Fibroblast of lung (primary cell): Measurements from ENCODE around the gene SLC27A4. TPM values are rescaled to one million over a fixed set of nuclear protein-coding genes. Genes with fewer than 3 reads are reported as not detected.

ENCODE experiments used
- DNase-seq, 2 donors: peaks; one replicate each; pipeline versions ENCODE4 v3.0.0 to v3.0.0-alpha.2; 2010; ENCODE audit warnings: low read depth in 2 of 2
- H2AFZ ChIP-seq: 2 replicates; pipeline ENCODE4 v1.5.1; 2012; ENCODE audit warnings: low read length, control low read depth, inconsistent platforms
- H3K27ac ChIP-seq: 2 replicates; pipeline ENCODE4 v1.5.1; 2011; ENCODE audit warnings: low read length, control low read depth; ENCODE audit not compliant: insufficient read depth
- H3K27me3 ChIP-seq: 2 replicates; pipeline ENCODE4 v1.5.1; 2011; ENCODE audit warnings: mild to moderate bottlenecking, low read length; ENCODE audit not compliant: control insufficient read depth, insufficient read depth
- H3K36me3 ChIP-seq: 2 replicates; pipeline ENCODE4 v1.5.1; 2011; ENCODE audit warnings: low read length; ENCODE audit not compliant: control insufficient read depth, insufficient read depth
- H3K4me1 ChIP-seq: 2 replicates; pipeline ENCODE4 v1.5.1; 2011; ENCODE audit warnings: low read length; ENCODE audit not compliant: control insufficient read depth, insufficient read depth; ENCODE audit errors: extremely low read depth
- H3K4me2 ChIP-seq: 2 replicates; pipeline ENCODE4 v1.5.1; 2011; ENCODE audit warnings: low read length, control low read depth; ENCODE audit not compliant: insufficient read depth; ENCODE audit errors: extremely low read depth
- H3K4me3 ChIP-seq, 4 experiments: fragments of 200-600 bp in 1 of 4; sonication (generic) in 1 of 4; replicated peaks in 1 of 4; 2 replicates each; pipeline ENCODE4 v1.5.1; 2011 to 2016; ENCODE audit warnings: low read length in 4 of 4, low read depth in 3 of 4, mild to moderate bottlenecking in 3 of 4, control low read depth in 2 of 4, inconsistent platforms in 1 of 4, mixed read lengths in 1 of 4; ENCODE audit not compliant: insufficient read depth in 1 of 4; ENCODE audit errors: control extremely low read depth in 1 of 4
- H3K79me2 ChIP-seq: 2 replicates; pipeline ENCODE4 v1.5.1; 2012; ENCODE audit warnings: mild to moderate bottlenecking, low read length, inconsistent platforms; ENCODE audit not compliant: control insufficient read depth, insufficient read depth
- H3K9ac ChIP-seq: 2 replicates; pipeline ENCODE4 v1.5.1; 2011; ENCODE audit warnings: mild to moderate bottlenecking, low read length, control low read depth; ENCODE audit not compliant: insufficient read depth
- H3K9me3 ChIP-seq: 2 replicates; pipeline ENCODE4 v1.5.1; 2012; ENCODE audit warnings: low read depth, low read length; ENCODE audit not compliant: control insufficient read depth, insufficient read depth
- H4K20me1 ChIP-seq: 2 replicates; pipeline ENCODE4 v1.5.1; 2011; ENCODE audit warnings: low read length; ENCODE audit not compliant: control insufficient read depth, insufficient read depth; ENCODE audit errors: extremely low read depth
- EZH2 ChIP-seq: IDR thresholded peaks from 2 replicates; pipeline ENCODE4 v1.5.1; 2012; ENCODE audit warnings: low read length, control low read depth, mild to moderate bottlenecking; ENCODE audit errors: missing control alignments
- polyA plus RNA-seq, 2 donors: library from polyadenylated mRNA; depleted of rRNA in 1 of 2; stranded (reverse) in 1 of 2; unstranded in 1 of 2; fragments of >200 nt; gene quantifications; 2 replicates each; pipeline ENCODE4 v1.2.1, GENCODE V29; 2011 to 2012; ENCODE audit warnings: missing spikeins in 1 of 2
- total RNA-seq: library from RNA; depleted of rRNA; stranded (reverse); fragments of >200 nt; gene quantifications from 2 replicates; pipeline ENCODE4 v1.2.1, GENCODE V29; 2014
- TF ChIP-seq, protein P1 (sequence below), 2 donors: IDR thresholded peaks in 1 of 2; conservative IDR thresholded peaks in 1 of 2; 1 replicate in 1 of 2; 2 replicates in 1 of 2; pipeline ENCODE4 v1.5.1; 2011 to 2012; ENCODE audit warnings: low read length in 2 of 2, control low read depth in 1 of 2, inconsistent platforms in 1 of 2, low read depth in 1 of 2, mild to moderate bottlenecking in 1 of 2

The SLC27A4 gene
- total and polyA plus RNA-seq, 2 donors (not counting 1 experiment from before 2014, with no cell fraction given) = 10.3 to 11.7 TPM

DNA sequence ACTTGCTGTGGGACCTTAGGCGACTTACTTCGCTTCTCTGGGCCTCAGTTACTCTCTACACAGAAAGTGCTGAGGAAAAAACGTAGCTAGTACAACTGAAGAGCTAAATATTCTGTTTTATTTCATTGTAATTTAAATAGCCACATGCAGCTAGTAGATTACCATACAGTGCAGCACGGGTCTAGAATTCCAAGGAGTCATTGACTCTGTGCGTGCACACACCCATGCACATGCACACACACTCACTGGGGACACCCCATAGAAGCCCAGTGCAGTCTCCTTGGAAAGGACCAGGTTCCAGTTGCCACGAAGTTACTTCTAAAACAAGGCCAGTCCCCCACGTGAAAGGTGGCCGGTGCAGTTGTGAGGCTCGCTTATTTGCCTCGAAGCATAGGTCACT is 47.8 kb downstream of the SLC27A4 start:
- Histone ChIP-seq H3K9ac (no peak overlapping the region), H3K27me3 (no peaks in the 10 kb centered on the region), H3K4me2 (no peak overlapping the region), H3K4me3 (no peak overlapping the region), H3K9me3 (no peaks in the 10 kb centered on the region), H3K79me2 (no peaks in the 10 kb centered on the region), H4K20me1 (no peaks in the 10 kb centered on the region), H3K27ac (no peak overlapping the region), H3K36me3 (peaks cover 20% of the 10 kb centered on the region), H3K4me1 (no peaks in the 10 kb centered on the region), H2AFZ (no peak overlapping the region)
- DNase-seq = no peak
- TF ChIP-seq, protein P1, sequence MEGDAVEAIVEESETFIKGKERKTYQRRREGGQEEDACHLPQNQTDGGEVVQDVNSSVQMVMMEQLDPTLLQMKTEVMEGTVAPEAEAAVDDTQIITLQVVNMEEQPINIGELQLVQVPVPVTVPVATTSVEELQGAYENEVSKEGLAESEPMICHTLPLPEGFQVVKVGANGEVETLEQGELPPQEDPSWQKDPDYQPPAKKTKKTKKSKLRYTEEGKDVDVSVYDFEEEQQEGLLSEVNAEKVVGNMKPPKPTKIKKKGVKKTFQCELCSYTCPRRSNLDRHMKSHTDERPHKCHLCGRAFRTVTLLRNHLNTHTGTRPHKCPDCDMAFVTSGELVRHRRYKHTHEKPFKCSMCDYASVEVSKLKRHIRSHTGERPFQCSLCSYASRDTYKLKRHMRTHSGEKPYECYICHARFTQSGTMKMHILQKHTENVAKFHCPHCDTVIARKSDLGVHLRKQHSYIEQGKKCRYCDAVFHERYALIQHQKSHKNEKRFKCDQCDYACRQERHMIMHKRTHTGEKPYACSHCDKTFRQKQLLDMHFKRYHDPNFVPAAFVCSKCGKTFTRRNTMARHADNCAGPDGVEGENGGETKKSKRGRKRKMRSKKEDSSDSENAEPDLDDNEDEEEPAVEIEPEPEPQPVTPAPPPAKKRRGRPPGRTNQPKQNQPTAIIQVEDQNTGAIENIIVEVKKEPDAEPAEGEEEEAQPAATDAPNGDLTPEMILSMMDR (conservative IDR thresholded peaks at IDR 0.05 in 1 of 2, IDR thresholded peaks at IDR 0.05 in 1 of 2; ENCODE audit: low read depth in 1 of 2, low read length in 2 of 2) = no peak
- TF ChIP-seq EZH2 = no peak

DNA sequence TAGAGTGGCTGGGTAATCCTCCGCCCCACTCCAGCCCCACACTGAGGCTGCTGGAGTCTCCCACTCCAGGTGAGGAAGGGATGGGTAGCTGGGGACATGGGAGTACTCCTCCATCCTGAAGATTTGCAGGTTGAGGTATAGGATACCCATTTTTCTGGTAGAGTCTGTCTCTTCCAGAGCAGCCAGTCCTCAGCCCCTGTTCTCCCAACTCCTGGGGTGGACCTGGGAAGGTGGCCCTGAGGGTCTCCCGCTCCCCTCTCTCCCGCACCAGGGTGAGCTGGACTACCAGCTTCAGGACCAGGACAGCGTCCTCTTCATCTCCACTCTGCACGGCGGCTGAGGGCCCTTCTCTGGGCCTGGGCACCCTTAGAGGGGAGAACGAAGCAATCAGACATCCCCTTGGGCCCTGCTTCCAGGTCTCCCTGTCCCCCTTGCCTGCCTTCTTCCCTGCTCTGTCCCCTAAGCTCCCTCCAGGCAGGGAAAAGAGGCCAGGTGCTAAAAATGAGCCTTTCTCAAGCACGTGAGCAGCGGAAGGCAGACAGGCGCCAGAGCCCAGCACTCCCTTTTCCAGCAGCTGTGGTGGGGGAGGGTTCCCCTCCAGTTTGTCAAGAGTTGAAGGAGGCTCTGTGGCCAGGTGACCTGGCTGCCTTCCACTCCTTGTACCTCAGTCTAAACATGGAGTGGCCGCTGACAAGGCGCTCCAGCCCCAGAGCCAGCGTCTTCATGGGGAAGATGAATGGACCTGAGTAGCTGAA is 49.2 kb downstream of the SLC27A4 start:
- H3K36me3 ChIP-seq = peaks cover 19% of the 10 kb centered on the region
- no peaks in the 10 kb centered on the region for H4K20me1 ChIP-seq
- no peaks in the 10 kb centered on the region for H3K79me2 ChIP-seq

GRCh38 chr9:128390150-128390812 is 50.0 kb downstream of the SLC27A4 start:
- no peak overlapping the region for H3K4me3 ChIP-seq
- DNase-seq = no peak
- peaks cover 19% of the 10 kb centered on the region for H3K36me3 ChIP-seq
- no peak overlapping the region for H2AFZ ChIP-seq
- no peak overlapping the region for H3K9ac ChIP-seq
- no peaks in the 10 kb centered on the region for H3K27me3 ChIP-seq
- H3K4me1 ChIP-seq = no peaks in the 10 kb centered on the region
- H3K4me2 ChIP-seq = no peak overlapping the region
- no peak overlapping the region for H3K27ac ChIP-seq
- H3K79me2 ChIP-seq = no peaks in the 10 kb centered on the region
- TF ChIP-seq EZH2 = no peak
- TF ChIP-seq, protein P1 (conservative IDR thresholded peaks at IDR 0.05 in 1 of 2, IDR thresholded peaks at IDR 0.05 in 1 of 2; ENCODE audit: low read depth in 1 of 2, low read length in 2 of 2) = no peak
- no peaks in the 10 kb centered on the region for H3K9me3 ChIP-seq
- H4K20me1 ChIP-seq = no peaks in the 10 kb centered on the region

More for the DNA sequence above, 49.2 kb downstream of the SLC27A4 start:
- Histone ChIP-seq H3K4me2 (no peak overlapping the region), H2AFZ (no peak overlapping the region), H3K9me3 (no peaks in the 10 kb centered on the region), H3K4me3 (no peak overlapping the region), H3K9ac (no peak overlapping the region), H3K27ac (no peak overlapping the region), H3K27me3 (no peaks in the 10 kb centered on the region), H3K4me1 (no peaks in the 10 kb centered on the region)
- TF ChIP-seq, protein P1 (conservative IDR thresholded peaks at IDR 0.05 in 1 of 2, IDR thresholded peaks at IDR 0.05 in 1 of 2; ENCODE audit: low read depth in 1 of 2, low read length in 2 of 2) = no peak
- no peak for TF ChIP-seq EZH2
- DNase-seq = no peak
